ENCODE measurements around the gene BOK.

DNA sequence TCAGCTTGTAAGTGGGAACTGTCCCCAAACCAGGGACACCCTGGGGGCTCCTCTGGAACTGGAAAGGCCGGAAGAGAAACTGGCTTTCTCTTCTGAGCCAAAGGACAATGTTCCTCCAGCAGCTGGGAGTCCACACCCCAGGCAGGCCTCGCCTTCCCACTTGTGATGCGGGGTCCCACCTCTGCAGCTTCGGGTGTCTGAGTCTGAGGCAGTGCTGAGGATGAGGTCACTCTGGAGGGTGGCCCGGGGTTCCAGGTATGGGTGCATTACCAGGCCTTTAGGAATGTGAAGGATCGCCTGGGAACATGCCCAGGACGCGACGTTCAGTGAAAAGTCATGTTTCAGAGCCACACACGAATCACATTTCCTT lies 18.2 kb upstream of the BOK start:
- TF ChIP-seq, protein P1, sequence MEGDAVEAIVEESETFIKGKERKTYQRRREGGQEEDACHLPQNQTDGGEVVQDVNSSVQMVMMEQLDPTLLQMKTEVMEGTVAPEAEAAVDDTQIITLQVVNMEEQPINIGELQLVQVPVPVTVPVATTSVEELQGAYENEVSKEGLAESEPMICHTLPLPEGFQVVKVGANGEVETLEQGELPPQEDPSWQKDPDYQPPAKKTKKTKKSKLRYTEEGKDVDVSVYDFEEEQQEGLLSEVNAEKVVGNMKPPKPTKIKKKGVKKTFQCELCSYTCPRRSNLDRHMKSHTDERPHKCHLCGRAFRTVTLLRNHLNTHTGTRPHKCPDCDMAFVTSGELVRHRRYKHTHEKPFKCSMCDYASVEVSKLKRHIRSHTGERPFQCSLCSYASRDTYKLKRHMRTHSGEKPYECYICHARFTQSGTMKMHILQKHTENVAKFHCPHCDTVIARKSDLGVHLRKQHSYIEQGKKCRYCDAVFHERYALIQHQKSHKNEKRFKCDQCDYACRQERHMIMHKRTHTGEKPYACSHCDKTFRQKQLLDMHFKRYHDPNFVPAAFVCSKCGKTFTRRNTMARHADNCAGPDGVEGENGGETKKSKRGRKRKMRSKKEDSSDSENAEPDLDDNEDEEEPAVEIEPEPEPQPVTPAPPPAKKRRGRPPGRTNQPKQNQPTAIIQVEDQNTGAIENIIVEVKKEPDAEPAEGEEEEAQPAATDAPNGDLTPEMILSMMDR (IDR thresholded peaks at IDR 0.05 in 4 of 5, conservative IDR thresholded peaks at IDR 0.05 in 1 of 5), result no peak
- peak in 1 of 2 donors; percentile 34 for TF ChIP-seq POLR2A (IDR thresholded peaks at IDR 0.05)
